Thymus (tissue), 14 donors: ENCODE data around the gene KLHL40. TPM values are rescaled to one million over a fixed set of nuclear protein-coding genes. Genes with fewer than 3 reads are reported as not detected.

ENCODE experiments used
- DNase-seq, 9 donors: peaks; one replicate each; pipeline ENCODE4 v3.0.0-alpha.2; 2013; ENCODE audit warnings: low spot score in 9 of 9, low read depth in 6 of 9, missing footprints in 1 of 9
- H3K27ac ChIP-seq, 2 donors: one replicate each; pipeline ENCODE4 v1.5.1; 2013; ENCODE audit warnings: control low read depth in 1 of 2, low read depth in 1 of 2, low read length in 1 of 2, mild to moderate bottlenecking in 1 of 2, moderate library complexity in 1 of 2
- H3K27me3 ChIP-seq, 2 donors: one replicate each; pipeline ENCODE4 v1.5.1; 2013; ENCODE audit warnings: low read length in 1 of 2; ENCODE audit not compliant: control insufficient read depth in 2 of 2, insufficient read depth in 1 of 2
- H3K36me3 ChIP-seq, 2 donors: one replicate each; pipeline ENCODE4 v1.5.1; 2013; ENCODE audit warnings: low read length in 1 of 2, mild to moderate bottlenecking in 1 of 2, moderate library complexity in 1 of 2; ENCODE audit not compliant: control insufficient read depth in 2 of 2, insufficient read depth in 2 of 2
- H3K4me1 ChIP-seq, 2 donors: one replicate each; pipeline ENCODE4 v1.5.1; 2013; ENCODE audit warnings: low read length in 2 of 2; ENCODE audit not compliant: control insufficient read depth in 2 of 2, insufficient read depth in 2 of 2
- H3K4me3 ChIP-seq, 2 donors: one replicate each; pipeline ENCODE4 v1.5.1; 2013; ENCODE audit warnings: low read length in 2 of 2, control low read depth in 1 of 2, mild to moderate bottlenecking in 1 of 2
- H3K9me3 ChIP-seq, 2 donors: one replicate each; pipeline ENCODE4 v1.5.1; 2013; ENCODE audit warnings: low read length in 1 of 2, mild to moderate bottlenecking in 1 of 2; ENCODE audit not compliant: control insufficient read depth in 2 of 2, insufficient read depth in 1 of 2
- WGBS: extraction: QIAGEN DNeasy Blood & Tissue Kit; methylation state at CpG from one replicate; pipeline ENCODE4 v1.1.7; 2013; 5-methylcytosine and 5-hydroxymethylcytosine counted together
- long read RNA-seq, 10 donors: transcript quantifications; one replicate each; lab custom pipeline, GENCODE V29; 2026
- polyA plus RNA-seq: library from polyadenylated mRNA; stranded (reverse); fragments of 200-250 nt; gene quantifications from one replicate; pipeline ENCODE4 v1.2.3, GENCODE V29; 2013
- total RNA-seq: library from RNA; stranded (reverse); fragments of 120-200 nt; gene quantifications from one replicate; pipeline ENCODE4 v1.2.4, GENCODE V29; 2013
- donor health status: healthy.

Gene KLHL40
- total RNA-seq (0.14 TPM), polyA plus RNA-seq (0.16 TPM)
- long read RNA-seq, donor 1, result 0 reads
- long read RNA-seq, donor 2, result 0 reads
- long read RNA-seq, donor 3, result 0 reads
- long read RNA-seq, donor 4, result 0 reads
- long read RNA-seq, donor 5, result 0 reads
- long read RNA-seq, donor 6, result 0 reads
- long read RNA-seq, donor 7, result 0 reads
- long read RNA-seq, donor 8, result 0 reads
- long read RNA-seq, donor 9, result 0 reads
- long read RNA-seq, donor 10, result 0 reads

GRCh38 chr3:42685363-42685881 is at the start of gene KLHL40:
KLHL40 (plus strand) TSS chr3:42685537; CDS start chr3:42685619, 82 bp downstream.
- no peak within 1 kb of the TSS for H3K4me3 ChIP-seq
- no peak for DNase-seq
- H3K4me1 ChIP-seq, result no peaks in the 10 kb centered on the region
- H3K9me3 ChIP-seq, result no peaks in the 10 kb centered on the region
- H3K27me3 ChIP-seq, result peaks cover 10 to 42% of the 10 kb centered on the region in 2 donors
- H3K27ac ChIP-seq, result no peak within 1 kb of the TSS
- 52% methylated on average over 34 of the region's 34 CpGs for WGBS
- H3K36me3 ChIP-seq, result no peaks in the 10 kb centered on the region

GRCh38 chr3:42637001-42637400 is 48.3 kb upstream of the KLHL40 start:
- Histone ChIP-seq H3K36me3 (peaks cover 56 to 86% of the 10 kb centered on the region in 2 donors), H3K27me3 (no peaks in the 10 kb centered on the region), H3K9me3 (no peaks in the 10 kb centered on the region), H3K27ac (no peak overlapping the region), H3K4me3 (no peak overlapping the region), H3K4me1 (no peaks in the 10 kb centered on the region)
- 98% methylated on average over 6 of the region's 6 CpGs for WGBS
- no peak for DNase-seq

- H3K4me1 ChIP-seq, result no peaks in the 10 kb centered on the region
- 92% methylated on average over 6 of the region's 6 CpGs for WGBS
- peaks cover 59 to 85% of the 10 kb centered on the region in 2 donors for H3K36me3 ChIP-seq
These were observed 46.9 kb upstream of the KLHL40 start for GRCh38 chr3:42638339-42638842.

GRCh38 chr3:42639192-42639591 is 46.1 kb upstream of the KLHL40 start:
- WGBS, result 97% methylated on average over 6 of the region's 6 CpGs
- no peak for DNase-seq
- Histone ChIP-seq H3K27me3 (no peaks in the 10 kb centered on the region), H3K27ac (no peak overlapping the region), H3K36me3 (peaks cover 60 to 86% of the 10 kb centered on the region in 2 donors), H3K9me3 (no peaks in the 10 kb centered on the region), H3K4me3 (no peak overlapping the region), H3K4me1 (no peaks in the 10 kb centered on the region)

More at GRCh38 chr3:42638339-42638842, 46.9 kb upstream of the KLHL40 start:
- H3K27ac ChIP-seq, result no peak overlapping the region
- H3K27me3 ChIP-seq, result no peaks in the 10 kb centered on the region
- H3K4me3 ChIP-seq, result no peak overlapping the region
- no peaks in the 10 kb centered on the region for H3K9me3 ChIP-seq
- DNase-seq, result no peak

- Histone ChIP-seq H3K27me3 (no peaks in the 10 kb centered on the region), H3K4me1 (no peaks in the 10 kb centered on the region), H3K9me3 (no peaks in the 10 kb centered on the region), H3K27ac (no peak overlapping the region), H3K4me3 (no peak overlapping the region), H3K36me3 (peaks cover 68 to 90% of the 10 kb centered on the region in 2 donors)
- DNase-seq, result no peak
These were observed 45.2 kb upstream of the KLHL40 start for GRCh38 chr3:42640129-42640528.

- Histone ChIP-seq H3K4me1 (no peaks in the 10 kb centered on the region), H3K27me3 (no peaks in the 10 kb centered on the region), H3K9me3 (no peaks in the 10 kb centered on the region), H3K27ac (no peak overlapping the region), H3K4me3 (no peak overlapping the region), H3K36me3 (peaks cover 70 to 91% of the 10 kb centered on the region in 2 donors)
- 97% methylated on average over 6 of the region's 6 CpGs for WGBS
- DNase-seq, result no peak
These were observed 44.5 kb upstream of the KLHL40 start for GRCh38 chr3:42640771-42641370.

- Histone ChIP-seq H3K4me3 (no peak overlapping the region), H3K36me3 (peaks cover 45 to 60% of the 10 kb centered on the region in 2 donors), H3K27me3 (peaks cover 0 to 3% of the 10 kb centered on the region in 2 donors), H3K9me3 (no peaks in the 10 kb centered on the region), H3K4me1 (peaks cover 5 to 17% of the 10 kb centered on the region in 2 donors), H3K27ac (no peak overlapping the region)
- 97% methylated on average over 5 of the region's 5 CpGs for WGBS
- DNase-seq, result no peak
These were observed 37.4 kb upstream of the KLHL40 start for GRCh38 chr3:42647821-42648459.

- Histone ChIP-seq H3K27ac (no peak overlapping the region), H3K4me1 (peaks cover 5 to 25% of the 10 kb centered on the region in 2 donors), H3K4me3 (no peak overlapping the region), H3K27me3 (peaks cover 0 to 14% of the 10 kb centered on the region in 2 donors), H3K36me3 (peaks cover 36 to 49% of the 10 kb centered on the region in 2 donors), H3K9me3 (no peaks in the 10 kb centered on the region)
- 95% methylated on average over 2 of the region's 2 CpGs for WGBS
- no peak for DNase-seq
These were observed 36.3 kb upstream of the KLHL40 start for GRCh38 chr3:42649006-42649405.

GRCh38 chr3:42649783-42650182 is 35.6 kb upstream of the KLHL40 start:
- no peak overlapping the region for H3K4me3 ChIP-seq
- H3K4me1 ChIP-seq, result peaks cover 8 to 25% of the 10 kb centered on the region in 2 donors
- DNase-seq, result no peak
- H3K27me3 ChIP-seq, result peaks cover 6 to 18% of the 10 kb centered on the region in 2 donors
- H3K36me3 ChIP-seq, result peaks cover 31 to 41% of the 10 kb centered on the region in 2 donors
- H3K27ac ChIP-seq, result no peak overlapping the region
- H3K9me3 ChIP-seq, result no peaks in the 10 kb centered on the region
- WGBS, result 98% methylated on average over 4 of the region's 4 CpGs
